Left ventricle myocardium inferior (tissue), 1 donor: Measurements from ENCODE around the gene GATA5. TPM values are rescaled to one million over a fixed set of nuclear protein-coding genes. Genes with fewer than 3 reads are reported as not detected.

Source experiments
- DNase-seq: peaks from one replicate; pipeline ENCODE4 v3.0.0-alpha.2; 2020
- H3K27ac ChIP-seq: fragments of 200-600 bp; replicated peaks from 2 replicates; pipeline ENCODE4 v1.8.0; 2021
- H3K27me3 ChIP-seq: fragments of 200-600 bp; 2 replicates; pipeline ENCODE4 v1.8.0; 2021; ENCODE audit warnings: low read depth
- H3K36me3 ChIP-seq: fragments of 200-600 bp; 2 replicates; pipeline ENCODE4 v1.8.0; 2021
- H3K4me1 ChIP-seq: fragments of 200-600 bp; 2 replicates; pipeline ENCODE4 v1.8.0; 2021
- H3K4me3 ChIP-seq: fragments of 200-600 bp; 2 replicates; pipeline ENCODE4 v1.8.0; 2021; ENCODE audit warnings: mild to moderate bottlenecking, moderate library complexity
- H3K9me3 ChIP-seq: fragments of 200-600 bp; replicated peaks from 2 replicates; pipeline ENCODE4 v1.8.0; 2021
- CTCF ChIP-seq: fragments of 200-600 bp; IDR thresholded peaks from 2 replicates; pipeline ENCODE4 v1.8.0; 2021; ENCODE audit warnings: antibody characterized with exemption, mild to moderate bottlenecking, borderline replicate concordance
- intact Hi-C: fragments of 100-400 bp; cut with micrococcal nuclease; formaldehyde crosslinking; loops from one replicate; pipeline ENCODE4 v1.11.0; 2022
- total RNA-seq: library from RNA; stranded (reverse); fragmentation: NEBNext Ultra II Directional; extraction: Animal tissue kit (Norgen Biotek cat#: 25700); gene quantifications from one replicate; pipeline ENCODE4 v1.2.1, GENCODE V29; 2021
- donor health status: DM: no; HTN: yes; CAD: no; lungs with severe emphysema.

GATA5 gene
- total RNA-seq, 1 donor from 2014 or later, result 0.69 TPM

GRCh38 chr20:62463651-62464424 lies 12.0 kb downstream of the GATA5 start:
- DNase-seq, result no peak
- Histone ChIP-seq H3K9me3 (no peaks in the 10 kb centered on the region), H3K27me3 (peaks cover 37% of the 10 kb centered on the region), H3K36me3 (no peaks in the 10 kb centered on the region), H3K4me1 (peaks cover 14% of the 10 kb centered on the region), H3K4me3 (no peak overlapping the region), H3K27ac (no peak overlapping the region)
- intact Hi-C loops, result no loop called here
- TF ChIP-seq CTCF, result no peak

- DNase-seq, result no peak
- H3K27me3 ChIP-seq, result peaks cover 38% of the 10 kb centered on the region
- H3K27ac ChIP-seq, result no peak overlapping the region
These were observed 12.7 kb downstream of the GATA5 start for GRCh38 chr20:62462976-62463592.

GRCh38 chr20:62461834-62462233 lies 14.0 kb downstream of the GATA5 start:
- intact Hi-C loops, result no loop called here
- no peak for TF ChIP-seq CTCF
- Histone ChIP-seq H3K36me3 (no peaks in the 10 kb centered on the region), H3K4me1 (peaks cover 14% of the 10 kb centered on the region), H3K9me3 (no peaks in the 10 kb centered on the region), H3K4me3 (no peak overlapping the region), H3K27ac (no peak overlapping the region), H3K27me3 (peaks cover 44% of the 10 kb centered on the region)
- DNase-seq, result no peak

More at GRCh38 chr20:62462976-62463592, 12.7 kb downstream of the GATA5 start:
- Histone ChIP-seq H3K36me3 (no peaks in the 10 kb centered on the region), H3K9me3 (no peaks in the 10 kb centered on the region), H3K4me3 (no peak overlapping the region), H3K4me1 (peaks cover 14% of the 10 kb centered on the region)
- TF ChIP-seq CTCF, result no peak
- intact Hi-C loops, result no loop called here

- peak; percentile 44 for DNase-seq
- H3K4me3 ChIP-seq, result no peak overlapping the region
- peaks cover 14% of the 10 kb centered on the region for H3K4me1 ChIP-seq
- intact Hi-C loops, result no loop called here
- H3K27me3 ChIP-seq, result peaks cover 47% of the 10 kb centered on the region
- no peaks in the 10 kb centered on the region for H3K36me3 ChIP-seq
- peak overlapping the region; percentile 44 for H3K27ac ChIP-seq
- H3K9me3 ChIP-seq, result no peaks in the 10 kb centered on the region
- TF ChIP-seq CTCF, result no peak
These were observed 14.6 kb downstream of the GATA5 start for GRCh38 chr20:62461157-62461556.

GRCh38 chr20:62460678-62461077 lies 15.1 kb downstream of the GATA5 start:
- Histone ChIP-seq H3K27ac (peak overlapping the region; percentile 44), H3K4me3 (no peak overlapping the region), H3K4me1 (peaks cover 14% of the 10 kb centered on the region), H3K27me3 (peaks cover 50% of the 10 kb centered on the region), H3K9me3 (no peaks in the 10 kb centered on the region), H3K36me3 (no peaks in the 10 kb centered on the region)
- TF ChIP-seq CTCF, result no peak
- intact Hi-C loops, result no loop called here
- no peak for DNase-seq
